ENCODE measurements around the gene SLC51B. TPM values are rescaled to one million over a fixed set of nuclear protein-coding genes. Genes with fewer than 3 reads are reported as not detected.
"Not testable (repeated sequence)": the region's sequence is repeated elsewhere in the genome, so short reads cannot be mapped to it uniquely, and the experiment has no call there.

Gene SLC51B
- total and polyA plus RNA-seq, 10 donors: 0.09 TPM; not detected in 9

DNA sequence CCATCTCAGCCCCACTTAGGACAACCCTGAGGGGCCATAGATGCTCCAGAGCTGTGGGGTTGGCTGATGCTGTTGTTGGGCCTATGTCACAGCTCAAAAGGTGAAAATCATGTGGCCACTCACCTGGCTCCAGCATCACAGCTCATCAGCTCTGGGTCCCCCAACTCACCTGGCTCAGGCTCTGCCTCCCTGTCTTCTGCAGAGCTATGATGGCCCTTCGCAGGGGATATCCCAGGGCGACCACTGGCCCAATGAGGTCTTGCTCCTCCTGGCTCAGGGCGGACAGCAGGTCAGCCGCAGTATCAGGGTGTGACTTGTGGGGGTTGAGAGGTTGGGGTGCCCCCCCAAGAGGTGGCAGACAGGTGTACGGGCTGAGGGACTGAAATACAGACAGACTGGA is 54.1 kb downstream of the SLC51B start:
- Histone ChIP-seq H3K4me3 (no peak overlapping the region), H3K27me3 (replicated peaks in 1 of 7) (no peaks in the 10 kb centered on the region), H3K9me3 (no peaks in the 10 kb centered on the region), H3K4me1 (peaks cover 0 to 9% (median 1%) of the 10 kb centered on the region in 6 donors), H3K27ac (no peak overlapping the region), H3K36me3 (peaks cover 3 to 89% (median 37%) of the 10 kb centered on the region in 6 donors)
- WGBS, 5 donors: 93 to 100% (median 96%) methylated on average over 3 to 5 of the region's 5 CpGs
- no peak for DNase-seq
- TF ChIP-seq, protein P1, sequence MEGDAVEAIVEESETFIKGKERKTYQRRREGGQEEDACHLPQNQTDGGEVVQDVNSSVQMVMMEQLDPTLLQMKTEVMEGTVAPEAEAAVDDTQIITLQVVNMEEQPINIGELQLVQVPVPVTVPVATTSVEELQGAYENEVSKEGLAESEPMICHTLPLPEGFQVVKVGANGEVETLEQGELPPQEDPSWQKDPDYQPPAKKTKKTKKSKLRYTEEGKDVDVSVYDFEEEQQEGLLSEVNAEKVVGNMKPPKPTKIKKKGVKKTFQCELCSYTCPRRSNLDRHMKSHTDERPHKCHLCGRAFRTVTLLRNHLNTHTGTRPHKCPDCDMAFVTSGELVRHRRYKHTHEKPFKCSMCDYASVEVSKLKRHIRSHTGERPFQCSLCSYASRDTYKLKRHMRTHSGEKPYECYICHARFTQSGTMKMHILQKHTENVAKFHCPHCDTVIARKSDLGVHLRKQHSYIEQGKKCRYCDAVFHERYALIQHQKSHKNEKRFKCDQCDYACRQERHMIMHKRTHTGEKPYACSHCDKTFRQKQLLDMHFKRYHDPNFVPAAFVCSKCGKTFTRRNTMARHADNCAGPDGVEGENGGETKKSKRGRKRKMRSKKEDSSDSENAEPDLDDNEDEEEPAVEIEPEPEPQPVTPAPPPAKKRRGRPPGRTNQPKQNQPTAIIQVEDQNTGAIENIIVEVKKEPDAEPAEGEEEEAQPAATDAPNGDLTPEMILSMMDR (IDR thresholded peaks at IDR 0.05 in 8 of 11, conservative IDR thresholded peaks at IDR 0.05 in 3 of 11): no peak
- no peak for TF ChIP-seq POLR2A (IDR thresholded peaks at IDR 0.05)
- no peak for TF ChIP-seq POLR2AphosphoS5 (IDR thresholded peaks at IDR 0.05)
- intact Hi-C loops (cut with DNase I; ENCODE audit: low total_unique reads): no loop called here

DNA sequence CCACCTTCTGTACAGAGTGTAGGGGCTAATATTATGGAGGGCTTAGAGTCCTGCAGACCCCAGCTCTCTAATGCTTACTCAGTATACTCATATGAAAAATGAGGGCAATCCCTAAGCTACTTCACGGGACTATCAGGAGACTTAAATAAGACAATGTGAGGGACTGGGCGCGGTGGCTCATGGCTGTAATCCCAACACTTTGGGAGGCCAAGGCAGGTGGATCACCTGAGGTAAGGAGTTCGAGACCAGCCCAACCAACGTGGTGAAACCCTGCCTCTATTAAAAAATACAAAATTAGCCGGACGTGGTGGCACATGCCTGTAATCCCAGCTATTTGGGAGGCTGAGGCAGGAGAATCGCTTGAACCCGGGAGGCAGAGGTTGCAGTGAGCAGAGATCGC is 54.6 kb downstream of the SLC51B start:
- H3K27me3 ChIP-seq (replicated peaks in 1 of 7); H3K27ac ChIP-seq; H3K9me3 ChIP-seq; DNase-seq; H3K4me1 ChIP-seq; intact Hi-C loops (cut with DNase I; ENCODE audit: low total_unique reads); H3K4me3 ChIP-seq: not testable (repeated sequence)
- WGBS, 5 donors: 94 to 98% (median 95%) methylated on average over 10 of the region's 10 CpGs
- peaks cover 3 to 94% (median 38%) of the 10 kb centered on the region in 6 donors for H3K36me3 ChIP-seq

DNA sequence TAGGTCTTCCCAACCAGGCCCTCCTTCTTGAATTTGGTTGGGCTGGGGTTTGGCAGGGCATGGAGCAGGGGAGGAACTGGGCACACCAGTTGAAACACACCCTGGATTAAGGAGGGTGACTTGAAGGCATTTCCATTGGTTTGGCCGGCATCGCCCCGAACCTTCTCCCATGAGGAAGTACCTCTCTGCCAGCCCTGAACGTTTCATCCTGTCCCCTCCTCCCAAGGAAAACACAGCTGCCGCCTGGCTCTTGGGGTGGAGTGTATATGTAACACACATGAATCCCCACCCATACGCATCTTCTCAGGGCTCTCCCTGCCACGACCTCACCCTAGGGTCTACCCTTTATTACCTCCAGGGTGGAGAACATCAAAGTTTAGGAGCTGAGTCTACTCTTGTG is 55.3 kb downstream of the SLC51B start:
- H3K9me3 ChIP-seq: no peaks in the 10 kb centered on the region
- intact Hi-C loops (cut with DNase I; ENCODE audit: low total_unique reads): no loop called here
- H3K36me3 ChIP-seq: peaks cover 3 to 99% (median 43%) of the 10 kb centered on the region in 6 donors
- WGBS, 5 donors: 82 to 90% (median 83%) methylated on average over 7 of the region's 7 CpGs
- H3K27me3 ChIP-seq (replicated peaks in 1 of 7): no peaks in the 10 kb centered on the region
- H3K4me3 ChIP-seq: no peak overlapping the region
- peaks cover 0 to 9% (median 1%) of the 10 kb centered on the region in 6 donors for H3K4me1 ChIP-seq
- TF ChIP-seq, protein P1 (IDR thresholded peaks at IDR 0.05 in 8 of 11, conservative IDR thresholded peaks at IDR 0.05 in 3 of 11): no peak
- TF ChIP-seq POLR2AphosphoS5 (IDR thresholded peaks at IDR 0.05) (no peak), POLR2A (IDR thresholded peaks at IDR 0.05) (no peak)
- no peak overlapping the region for H3K27ac ChIP-seq
- no peak for DNase-seq

DNA sequence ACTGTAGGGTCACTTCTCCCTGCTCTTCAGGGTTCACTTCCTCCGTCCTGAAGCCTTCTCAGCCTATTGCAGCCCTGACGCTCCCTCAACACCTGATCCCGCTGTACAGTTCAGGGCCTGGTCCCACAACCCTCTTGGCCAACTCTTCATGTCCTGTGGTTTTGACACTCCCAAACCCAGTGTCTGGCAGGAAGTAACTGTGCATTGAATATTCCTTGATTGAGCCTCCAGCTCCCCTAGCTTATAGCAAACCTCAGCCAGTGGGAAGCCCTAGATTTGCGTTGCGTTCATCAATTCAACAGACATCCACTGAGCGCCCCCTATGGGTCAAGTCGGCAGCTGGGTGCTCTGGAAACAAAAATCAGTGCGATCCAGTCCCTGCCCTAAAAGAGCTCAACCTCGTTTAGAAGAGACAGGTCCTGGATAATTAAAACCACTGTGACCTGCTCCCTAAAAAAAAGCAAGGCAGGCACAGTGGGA is 56.3 kb downstream of the SLC51B start:
- Histone ChIP-seq H3K9me3 (no peaks in the 10 kb centered on the region), H3K4me1 (peaks cover 0 to 9% (median 1%) of the 10 kb centered on the region in 6 donors), H3K27ac (no peak overlapping the region), H3K36me3 (peaks cover 3 to 99% (median 53%) of the 10 kb centered on the region in 6 donors), H3K27me3 (replicated peaks in 1 of 7) (no peaks in the 10 kb centered on the region), H3K4me3 (no peak overlapping the region)
- TF ChIP-seq, protein P1 (IDR thresholded peaks at IDR 0.05 in 8 of 11, conservative IDR thresholded peaks at IDR 0.05 in 3 of 11): peak in 9 of 11 experiments; percentile 10 to 73 (median 61)
- no peak for TF ChIP-seq POLR2A (IDR thresholded peaks at IDR 0.05)
- intact Hi-C loops (cut with DNase I; ENCODE audit: low total_unique reads): no loop called here
- WGBS, 5 donors: 24 to 50% (median 38%) methylated on average over 9 of the region's 9 CpGs
- no peak for DNase-seq

All from spleen (tissue), 11 donors.